Stimulated activated effector memory CD8-positive, alpha-beta T cell treated with anti-CD3 and anti-CD28 coated beads, Interleukin-12 subunit alpha, Interleukin-12 subunit beta, amount 100 ng/mL, for 72 hours (primary cell): ENCODE measurements around the gene ZNF282.
A peak's percentile ranks its signal among the peaks of the same experiment; 100 is the strongest.
"Not testable (repeated sequence)": the region's sequence is repeated elsewhere in the genome, so short reads cannot be mapped to it uniquely, and the experiment has no call there.

Source experiments
- ATAC-seq: fragments of 150-1000 bp; cut with Tn5 transposase; 2 replicates; pipeline ENCODE4 v1.10.0; 2021
- DNase-seq, 2 donors: peaks; one replicate each; pipeline ENCODE4 v3.0.0; 2021 to 2022; ENCODE audit warnings: low spot score in 2 of 2
- H3K27ac Mint-ChIP-seq: one replicate; pipeline ENCODE4 v1.8.0; 2022; ENCODE audit warnings: mild to moderate bottlenecking, mixed read lengths
- H3K36me3 Mint-ChIP-seq: one replicate; pipeline ENCODE4 v1.8.0; 2022; ENCODE audit warnings: mild to moderate bottlenecking, mixed read lengths
- H3K4me1 Mint-ChIP-seq: one replicate; pipeline ENCODE4 v1.8.0; 2022; ENCODE audit warnings: mixed read lengths
- H3K4me3 Mint-ChIP-seq: one replicate; pipeline ENCODE4 v1.8.0; 2022; ENCODE audit warnings: mild to moderate bottlenecking, mixed read lengths
- H3K9me3 Mint-ChIP-seq: one replicate; pipeline ENCODE4 v1.8.0; 2022; ENCODE audit warnings: mixed read lengths

ZNF282 gene

GRCh38 chr7:149251518-149251917 lies 56.2 kb downstream of the ZNF282 start:
- ATAC-seq, H3K4me3 Mint-ChIP-seq, H3K9me3 Mint-ChIP-seq, DNase-seq: not testable (repeated sequence)
- Mint-ChIP-seq H3K4me1 (peaks cover 22% of the 10 kb centered on the region), H3K36me3 (peaks cover 93% of the 10 kb centered on the region), H3K27ac (peak overlapping the region; percentile 69)

- Mint-ChIP-seq H3K9me3 (no peaks in the 10 kb centered on the region), H3K4me1 (peaks cover 22% of the 10 kb centered on the region), H3K36me3 (peaks cover 86% of the 10 kb centered on the region), H3K27ac (peak overlapping the region; percentile 69), H3K4me3 (no peak overlapping the region)
- ATAC-seq: no peak
- DNase-seq: no peak
Observed at GRCh38 chr7:149252378-149252777, 57.0 kb downstream of the ZNF282 start.

DNA sequence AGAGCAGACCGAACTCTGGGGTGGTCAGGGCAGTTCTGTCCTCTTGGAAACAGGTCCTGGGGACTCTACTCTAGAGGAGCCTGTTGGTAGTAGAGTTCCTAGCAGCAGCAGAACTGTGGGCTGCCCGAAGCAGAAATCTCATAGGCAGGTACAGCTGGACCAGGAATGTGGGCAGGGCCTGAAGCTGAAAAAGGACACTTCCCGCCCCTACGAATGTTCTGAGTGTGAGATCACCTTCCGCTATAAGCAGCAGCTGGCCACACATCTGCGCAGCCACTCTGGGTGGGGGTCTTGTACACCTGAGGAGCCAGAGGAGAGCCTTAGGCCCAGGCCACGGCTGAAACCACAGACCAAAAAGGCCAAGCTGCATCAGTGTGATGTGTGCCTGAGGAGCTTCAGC lies 58.3 kb downstream of the ZNF282 start:
- H3K4me3 Mint-ChIP-seq: no peak overlapping the region
- no peak overlapping the region for H3K27ac Mint-ChIP-seq
- no peaks in the 10 kb centered on the region for H3K9me3 Mint-ChIP-seq
- DNase-seq: no peak
- H3K36me3 Mint-ChIP-seq: peaks cover 75% of the 10 kb centered on the region
- no peak for ATAC-seq
- peaks cover 9% of the 10 kb centered on the region for H3K4me1 Mint-ChIP-seq

DNA sequence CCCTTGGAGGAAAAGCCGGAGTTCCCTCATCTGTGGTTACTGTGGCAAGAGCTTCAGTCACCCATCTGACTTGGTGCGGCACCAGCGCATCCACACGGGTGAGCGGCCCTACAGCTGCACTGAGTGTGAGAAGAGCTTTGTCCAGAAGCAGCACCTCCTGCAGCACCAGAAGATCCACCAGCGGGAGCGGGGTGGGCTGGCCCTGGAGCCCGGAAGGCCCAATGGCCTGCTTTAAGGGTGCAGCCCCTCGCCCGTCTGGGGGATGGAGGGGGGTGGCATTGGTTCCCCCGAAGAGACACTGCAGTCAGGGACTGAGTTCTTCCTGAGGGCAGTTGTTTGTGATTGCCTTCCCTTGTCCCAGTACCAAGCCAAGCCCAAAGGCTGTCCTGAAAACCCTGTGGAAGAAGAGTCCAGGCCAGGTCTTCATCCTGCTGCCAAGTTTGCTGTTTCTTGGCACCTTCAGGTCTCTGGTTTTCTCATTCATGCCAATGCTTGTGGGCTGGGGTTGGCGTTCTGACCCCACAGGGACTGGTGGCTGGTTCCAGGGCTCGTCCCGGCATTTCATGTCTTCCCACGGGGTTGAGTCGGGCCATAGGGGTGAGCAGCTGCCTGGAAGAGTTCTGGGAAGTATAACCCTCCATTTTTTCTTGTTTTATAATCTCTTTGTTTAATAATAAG lies 59.0 kb downstream of the ZNF282 start:
- no peak overlapping the region for H3K4me3 Mint-ChIP-seq
- peaks cover 2% of the 10 kb centered on the region for H3K4me1 Mint-ChIP-seq
- peaks cover 68% of the 10 kb centered on the region for H3K36me3 Mint-ChIP-seq
- no peak for ATAC-seq
- no peak overlapping the region for H3K27ac Mint-ChIP-seq
- H3K9me3 Mint-ChIP-seq: no peaks in the 10 kb centered on the region
- no peak for DNase-seq

GRCh38 chr7:149255174-149255573 lies 59.8 kb downstream of the ZNF282 start:
- ATAC-seq (no peak), DNase-seq (no peak)
- H3K27ac Mint-ChIP-seq: no peak overlapping the region
- H3K36me3 Mint-ChIP-seq: peaks cover 60% of the 10 kb centered on the region
- no peaks in the 10 kb centered on the region for H3K4me1 Mint-ChIP-seq
- H3K9me3 Mint-ChIP-seq: no peaks in the 10 kb centered on the region
- H3K4me3 Mint-ChIP-seq: no peak overlapping the region

DNA sequence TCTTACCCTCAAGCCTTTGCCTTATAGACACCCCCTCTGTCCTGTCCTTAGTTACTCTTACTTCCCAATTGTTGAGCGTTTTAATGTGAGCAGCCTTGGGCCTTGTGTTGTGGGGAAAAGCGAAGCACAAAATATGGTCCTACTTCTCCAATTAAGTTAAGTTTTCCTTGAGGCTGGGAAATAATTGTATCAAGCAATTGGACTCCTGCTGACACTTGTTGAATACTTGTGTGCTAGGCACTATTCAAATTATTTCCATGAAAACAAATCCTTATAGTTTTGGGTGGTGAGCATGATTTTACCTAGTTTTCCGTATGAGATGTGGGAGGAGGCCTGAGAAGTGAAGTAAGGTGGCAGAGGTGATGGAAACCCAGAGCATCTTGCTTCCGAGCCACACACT lies 61.2 kb downstream of the ZNF282 start:
- no peak for DNase-seq
- no peak for ATAC-seq
- peaks cover 14% of the 10 kb centered on the region for H3K4me1 Mint-ChIP-seq
- peak overlapping the region; percentile 27 for H3K27ac Mint-ChIP-seq
- H3K9me3 Mint-ChIP-seq: no peaks in the 10 kb centered on the region
- no peak overlapping the region for H3K4me3 Mint-ChIP-seq
- H3K36me3 Mint-ChIP-seq: peaks cover 50% of the 10 kb centered on the region

DNA sequence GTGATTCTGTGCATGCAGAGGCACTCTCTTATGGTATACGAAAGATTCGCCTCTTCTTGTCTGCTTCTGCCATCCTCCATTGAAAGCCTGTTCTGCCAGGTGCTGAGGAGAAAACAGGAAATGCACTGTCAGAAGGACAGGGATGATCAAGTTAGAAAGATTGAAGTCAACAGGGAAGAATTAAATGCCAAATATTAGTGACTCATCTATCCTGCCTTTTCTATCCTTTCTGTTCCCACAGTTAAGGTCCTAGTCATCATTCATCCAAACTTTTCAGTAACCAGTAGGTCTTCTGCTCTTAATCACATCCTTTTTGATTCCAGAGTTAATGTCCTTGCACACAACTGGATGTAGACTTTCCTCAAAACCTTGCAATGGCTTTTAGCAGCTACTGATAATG lies 61.8 kb downstream of the ZNF282 start:
- H3K4me3 Mint-ChIP-seq: no peak overlapping the region
- ATAC-seq: no peak
- peaks cover 17% of the 10 kb centered on the region for H3K4me1 Mint-ChIP-seq
- peaks cover 47% of the 10 kb centered on the region for H3K36me3 Mint-ChIP-seq
- no peak for DNase-seq
- no peaks in the 10 kb centered on the region for H3K9me3 Mint-ChIP-seq
- H3K27ac Mint-ChIP-seq: peak overlapping the region; percentile 27

DNA sequence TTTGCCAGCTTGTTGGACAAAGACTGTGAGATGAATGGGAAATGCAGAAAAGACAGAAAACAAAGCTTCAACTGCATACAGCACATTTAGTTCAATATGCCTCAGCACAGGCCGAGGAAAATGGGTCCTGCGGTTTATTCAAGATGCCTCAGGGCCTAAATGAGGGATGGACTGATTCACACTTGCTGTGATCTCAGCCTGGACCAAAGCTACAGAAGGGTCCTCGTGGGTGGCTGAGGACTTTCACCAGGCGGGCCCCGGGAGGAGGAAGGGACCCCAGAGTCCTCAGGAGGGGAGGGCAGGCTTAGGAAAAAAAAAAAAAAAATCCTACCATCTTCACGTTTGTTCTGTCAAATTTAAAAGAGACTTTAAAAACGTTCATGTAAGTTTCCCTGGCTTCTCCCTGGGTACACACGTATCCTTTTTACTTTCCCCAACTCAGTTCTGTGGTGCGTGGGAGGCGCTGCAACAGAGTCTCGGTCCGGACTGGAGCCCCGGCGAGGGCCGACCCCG lies 66.0 kb downstream of the ZNF282 start:
- peak; percentile 66 for ATAC-seq
- peak overlapping the region; percentile 81 for H3K4me3 Mint-ChIP-seq
- no peaks in the 10 kb centered on the region for H3K9me3 Mint-ChIP-seq
- H3K36me3 Mint-ChIP-seq: peaks cover 27% of the 10 kb centered on the region
- peak in 1 of 2 donors; percentile 16 for DNase-seq
- H3K4me1 Mint-ChIP-seq: peaks cover 43% of the 10 kb centered on the region
- H3K27ac Mint-ChIP-seq: peak overlapping the region; percentile 96

DNA sequence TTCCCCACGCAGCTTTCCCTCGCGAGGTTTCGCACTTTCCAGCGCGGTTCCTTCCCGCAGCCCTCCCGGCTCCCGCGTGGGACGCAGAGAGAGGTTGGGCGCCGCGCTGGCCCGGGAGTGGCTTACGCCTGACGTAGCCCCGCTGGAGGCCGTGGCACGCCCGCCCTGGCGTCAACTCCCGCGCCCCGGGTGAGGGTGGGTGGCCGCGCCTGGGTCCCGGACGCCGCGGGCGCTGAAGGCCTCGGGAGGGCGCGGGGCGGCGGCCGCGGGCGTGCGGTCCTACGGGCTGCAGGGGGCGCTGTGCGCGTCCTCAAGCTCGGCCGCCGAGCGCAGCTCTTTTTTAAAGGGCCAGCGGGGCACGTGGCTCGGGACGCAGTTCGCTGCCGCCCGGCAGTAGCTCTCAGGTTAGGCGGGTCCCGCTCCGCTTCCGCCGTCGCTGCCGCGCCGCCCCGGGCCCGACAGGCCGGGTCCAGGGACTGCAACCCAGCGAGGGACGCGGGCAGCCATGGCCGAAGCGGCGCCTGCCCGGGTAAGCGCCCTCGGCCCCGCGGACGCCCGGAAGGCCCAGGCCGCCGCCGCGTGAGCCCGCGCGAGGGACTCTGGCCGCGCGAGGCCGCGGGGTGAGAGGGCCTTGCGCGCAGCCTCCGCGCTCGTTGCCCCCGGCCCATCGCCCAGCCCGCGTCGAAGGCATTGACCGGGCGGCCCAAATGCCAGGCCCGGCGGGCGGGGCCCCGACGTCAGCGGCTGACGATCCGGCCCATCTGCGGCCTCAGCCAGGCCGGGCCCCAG lies 66.7 kb downstream of the ZNF282 start, which contains the start of gene ZNF783:
TSS of gene ZNF783 (plus strand) at position 368 of the 789 bp plus-strand sequence. CDS start at position 506, 138 bp downstream.
- Mint-ChIP-seq H3K27ac (peak within 1 kb of the TSS; percentile 96), H3K4me3 (peak within 1 kb of the TSS; percentile 81), H3K36me3 (peaks cover 33% of the 10 kb centered on the region), H3K4me1 (peaks cover 43% of the 10 kb centered on the region), H3K9me3 (no peaks in the 10 kb centered on the region)
- DNase-seq (peak; percentile 80 to 90), ATAC-seq (peak; percentile 90)

DNA sequence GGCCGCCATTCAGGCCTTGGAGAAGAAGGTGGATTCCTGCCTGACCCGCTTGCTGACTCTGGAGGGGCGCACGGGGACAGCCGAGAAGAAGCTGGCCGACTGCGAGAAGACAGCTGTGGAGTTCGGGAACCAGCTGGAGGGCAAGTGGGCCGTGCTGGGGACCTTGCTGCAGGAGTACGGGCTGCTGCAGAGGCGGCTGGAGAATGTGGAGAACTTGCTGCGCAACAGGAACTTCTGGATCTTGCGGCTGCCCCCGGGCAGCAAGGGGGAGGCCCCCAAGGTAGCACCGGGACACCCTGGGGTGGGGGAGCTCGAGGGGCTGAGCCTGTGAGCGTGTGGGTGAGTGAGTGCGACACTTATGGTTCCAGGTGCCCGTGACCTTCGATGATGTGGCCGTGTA lies 71.1 kb downstream of the ZNF282 start:
- no peak for ATAC-seq
- Mint-ChIP-seq H3K9me3 (no peaks in the 10 kb centered on the region), H3K27ac (peak overlapping the region; percentile 90), H3K36me3 (peaks cover 75% of the 10 kb centered on the region), H3K4me3 (no peak overlapping the region), H3K4me1 (peaks cover 30% of the 10 kb centered on the region)
- DNase-seq: no peak

- ATAC-seq (no peak), DNase-seq (no peak)
- Mint-ChIP-seq H3K36me3 (peaks cover 84% of the 10 kb centered on the region), H3K4me3 (no peak overlapping the region), H3K4me1 (peaks cover 26% of the 10 kb centered on the region), H3K9me3 (no peaks in the 10 kb centered on the region), H3K27ac (no peak overlapping the region)
Observed at GRCh38 chr7:149267733-149268132, 72.4 kb downstream of the ZNF282 start.

DNA sequence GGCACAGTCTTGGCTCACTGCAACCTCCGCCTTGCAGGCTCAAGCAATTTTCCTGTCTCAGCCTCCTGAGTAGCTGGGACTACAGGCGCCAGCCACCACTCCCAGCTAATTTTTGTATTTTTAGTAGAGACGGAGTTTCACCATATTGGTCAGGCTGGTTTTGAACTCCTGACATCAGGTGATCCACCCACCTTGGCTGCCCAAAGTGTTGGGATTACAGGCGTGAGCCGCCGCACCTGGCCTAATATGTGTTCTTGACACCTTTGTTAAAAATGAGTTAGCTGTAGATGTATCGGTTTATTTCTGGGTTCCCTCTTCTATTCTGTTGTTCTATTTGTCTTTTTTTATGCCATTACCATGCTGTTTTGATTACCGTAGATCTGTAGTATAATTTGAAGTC lies 79.1 kb downstream of the ZNF282 start:
- not testable (repeated sequence) for ATAC-seq, H3K9me3 Mint-ChIP-seq, H3K4me3 Mint-ChIP-seq, H3K27ac Mint-ChIP-seq, DNase-seq, H3K4me1 Mint-ChIP-seq
- peaks cover 100% of the 10 kb centered on the region for H3K36me3 Mint-ChIP-seq
